SW 1271 (cell line): Measurements from ENCODE around the gene MEF2B.
"Not testable (repeated sequence)": the region's sequence is repeated elsewhere in the genome, so short reads cannot be mapped to it uniquely, and the experiment has no call there.

Source experiments
- DNase-seq, 2 experiments: peaks; one replicate each; lab custom pipeline; 2025; lab: John Stamatoyannopoulos, UW

MEF2B gene

DNA sequence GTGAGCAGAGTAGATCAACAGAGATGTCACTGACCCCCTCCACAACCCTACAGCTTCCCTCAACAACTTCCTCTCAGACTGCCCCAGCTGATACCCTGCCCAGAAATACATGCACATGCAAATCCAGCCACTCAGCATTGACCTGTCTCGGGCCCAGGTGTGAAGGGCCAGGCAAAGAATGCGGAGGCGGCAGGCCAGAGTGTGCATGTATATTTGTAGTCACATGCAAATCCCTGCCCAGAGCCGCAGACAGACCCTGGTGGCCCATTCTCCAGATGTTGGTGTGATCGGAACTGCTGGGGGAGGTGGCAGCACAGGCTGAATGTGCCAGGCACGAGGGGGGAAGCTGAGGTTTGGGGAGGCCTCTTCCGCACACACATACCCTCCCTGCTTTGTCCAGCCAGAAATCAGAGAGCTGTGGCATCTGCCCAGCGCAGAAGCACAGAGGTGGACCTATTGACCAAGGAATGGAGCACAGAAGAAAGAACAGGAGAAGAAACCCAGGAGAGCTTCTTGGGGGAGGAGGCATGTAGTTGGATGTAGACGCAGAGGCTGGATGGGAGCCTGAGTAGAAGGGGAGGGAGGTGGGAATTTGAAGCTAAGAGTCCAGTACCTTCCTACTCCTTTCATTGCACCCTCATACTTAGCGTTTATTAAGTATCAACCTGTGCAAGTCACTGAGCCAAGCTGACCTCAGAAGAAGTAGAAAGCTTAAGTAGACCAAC lies 14.4 kb downstream of the MEF2B start:
- no peak for DNase-seq

- DNase-seq, result no peak
Measured at GRCh38 chr19:19154768-19155494, 15.1 kb downstream of the MEF2B start.

DNA sequence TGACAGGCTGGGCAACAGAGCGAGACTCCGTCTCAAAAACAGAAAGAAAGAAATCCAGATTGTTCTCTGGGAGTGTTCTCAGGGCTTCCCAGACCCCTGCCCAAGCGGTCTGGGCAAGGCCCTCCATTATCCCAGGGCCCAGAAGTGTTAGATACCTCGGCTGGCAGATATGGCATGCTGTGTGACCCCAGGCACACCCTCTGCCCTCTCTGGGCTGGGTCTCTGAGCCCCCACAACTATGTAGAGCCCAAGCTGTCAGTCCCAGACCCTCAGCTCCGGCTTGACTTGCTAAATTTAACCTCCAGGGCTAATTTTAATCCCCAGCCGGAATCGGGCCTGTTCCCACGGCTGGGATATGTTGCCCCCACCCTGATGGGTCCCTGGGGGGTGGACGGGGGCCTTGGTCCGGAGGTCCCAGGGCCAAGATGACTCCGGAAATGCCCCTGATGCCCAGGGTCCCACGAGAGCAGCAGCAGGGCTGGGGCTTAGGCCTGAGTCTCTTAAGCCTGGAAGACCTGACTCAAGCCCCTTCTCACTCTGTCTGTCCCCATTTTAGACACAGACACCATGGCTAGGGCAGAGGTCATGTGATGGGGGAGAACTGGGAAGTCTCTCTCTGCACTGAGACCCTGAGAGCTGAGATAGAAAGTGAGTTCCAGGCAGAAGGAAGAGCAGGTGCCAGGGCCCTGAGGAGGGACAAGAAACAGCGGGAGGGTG lies 17.2 kb downstream of the MEF2B start:
- DNase-seq, result no peak

DNA sequence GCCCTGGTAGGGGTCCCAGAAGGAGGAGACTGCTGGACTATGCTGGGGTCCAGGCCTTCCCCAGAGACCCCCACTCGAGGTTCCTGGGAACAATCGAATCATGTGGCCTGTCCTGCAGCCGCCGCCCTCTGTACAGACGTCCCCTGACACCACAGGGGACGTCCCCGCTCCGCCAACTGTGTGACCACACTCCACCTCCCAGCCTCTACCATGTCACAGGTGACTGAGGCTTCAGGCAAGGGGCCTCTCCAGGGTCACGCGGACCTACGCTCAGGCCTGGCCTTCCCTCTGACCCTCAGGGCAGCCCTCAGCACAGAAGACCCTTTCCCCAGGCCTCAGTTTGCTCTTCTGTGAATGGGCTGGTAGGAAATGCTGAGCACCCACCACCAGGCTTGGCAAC lies 18.6 kb downstream of the MEF2B start:
- DNase-seq, result no peak

DNA sequence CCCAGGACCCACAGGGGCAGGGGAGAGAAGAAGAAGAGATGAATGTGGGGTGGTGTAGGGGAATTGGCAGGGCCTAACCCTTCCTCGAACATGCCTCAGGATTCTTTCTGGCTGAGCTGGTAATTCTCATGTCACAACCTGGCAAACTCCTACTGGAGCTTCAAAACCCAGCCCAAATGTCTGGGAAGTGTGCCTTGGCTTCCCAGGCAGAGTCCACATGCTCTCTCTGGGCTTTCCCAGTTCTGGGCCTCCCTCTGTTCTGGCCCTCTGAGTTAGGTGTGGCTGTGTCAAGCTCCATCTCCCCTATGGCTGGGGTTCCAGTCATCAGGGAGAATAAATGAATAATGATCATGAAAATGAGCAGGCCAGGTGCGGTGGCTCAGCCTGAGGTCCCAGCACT lies 20.6 kb downstream of the MEF2B start:
- no peak for DNase-seq

- not testable (repeated sequence) for DNase-seq
Measured at GRCh38 chr19:19148504-19148903, 21.6 kb downstream of the MEF2B start.

DNA sequence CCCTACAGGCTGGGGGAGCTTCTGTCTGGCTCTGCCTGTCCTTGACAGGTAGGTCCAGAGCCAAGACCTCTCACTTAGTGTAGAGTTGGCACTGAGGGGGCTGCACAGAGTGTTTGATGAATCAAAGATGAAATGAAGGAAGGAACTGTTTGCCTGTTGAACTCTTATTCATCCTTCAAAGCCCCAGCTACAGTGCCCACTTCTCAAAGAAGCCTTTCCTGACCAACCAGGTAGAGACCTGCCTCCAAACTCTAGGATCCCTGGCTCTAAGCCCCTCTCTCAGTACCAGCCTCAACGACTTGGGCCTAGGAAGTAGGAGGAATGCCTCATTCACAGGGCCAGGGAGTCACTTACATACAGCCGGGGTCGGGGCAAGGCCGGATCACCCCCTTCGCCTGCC lies 22.7 kb downstream of the MEF2B start:
- no peak for DNase-seq

DNA sequence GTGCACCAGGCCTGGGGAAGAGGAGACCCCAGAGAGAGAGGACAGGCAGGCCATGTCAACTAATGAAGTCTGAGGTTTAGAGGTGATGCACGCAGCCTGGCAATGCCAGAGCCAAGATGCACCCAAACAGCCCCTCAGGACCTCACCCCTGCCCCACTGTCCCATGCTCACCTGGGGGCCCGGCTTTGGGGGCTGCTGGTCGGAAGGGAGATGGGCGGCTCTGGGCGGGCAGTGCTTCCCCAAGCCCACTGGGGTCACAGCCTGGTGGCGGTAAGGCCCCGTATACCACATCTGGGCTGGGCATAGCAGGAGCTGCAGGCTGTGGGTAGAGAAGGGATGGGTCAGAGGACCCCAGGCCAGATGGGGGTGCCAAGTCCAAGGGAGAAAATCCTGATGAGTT lies 23.2 kb downstream of the MEF2B start:
- no peak for DNase-seq

DNA sequence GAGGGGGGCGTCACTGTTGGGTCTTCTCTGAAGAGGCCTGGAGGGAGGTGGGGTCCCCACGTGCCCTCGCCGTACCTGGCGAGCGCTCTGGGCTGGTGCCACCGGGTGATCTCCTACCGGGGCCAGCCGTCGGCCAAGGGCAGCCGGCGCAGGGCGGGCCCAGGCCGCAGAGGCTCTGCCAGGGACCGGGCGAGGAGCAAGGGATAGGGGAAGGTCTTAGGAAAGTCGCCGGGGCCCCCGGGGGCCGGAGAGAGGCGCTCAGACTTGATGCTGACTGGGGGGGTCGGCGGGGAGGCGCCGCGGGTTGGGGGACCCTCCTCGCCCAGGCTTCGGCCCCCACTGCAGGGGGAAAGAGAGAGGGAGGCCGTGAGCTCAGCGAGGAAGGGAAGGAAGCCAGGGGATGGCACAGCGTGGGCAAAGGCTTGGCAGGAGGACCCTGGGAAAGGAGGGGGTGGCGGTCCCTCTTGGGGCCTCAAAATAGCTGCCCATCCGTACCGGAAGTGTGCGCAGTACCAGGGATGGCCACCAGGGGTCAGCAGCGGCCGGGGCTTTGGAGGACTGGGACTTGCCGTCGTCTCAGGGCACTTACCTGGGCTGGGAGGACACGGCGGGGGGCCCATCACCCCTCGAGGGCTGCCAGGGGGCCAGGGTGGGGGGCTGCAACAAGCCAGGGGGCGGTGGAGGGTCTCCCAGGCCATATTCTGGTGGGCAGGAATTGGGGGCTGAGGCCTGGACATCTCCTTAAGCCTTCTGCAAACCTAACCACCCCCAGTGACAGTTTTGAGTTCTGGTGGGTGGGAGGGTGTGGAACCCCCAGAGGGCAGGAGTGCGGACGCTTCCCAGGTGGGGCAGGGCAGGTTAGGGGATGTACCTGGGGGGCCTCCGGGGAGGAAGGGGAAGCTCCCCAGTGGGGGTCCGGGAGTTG lies 24.1 kb downstream of the MEF2B start:
- DNase-seq, result peak in 1 of 2 experiments; percentile 20

DNA sequence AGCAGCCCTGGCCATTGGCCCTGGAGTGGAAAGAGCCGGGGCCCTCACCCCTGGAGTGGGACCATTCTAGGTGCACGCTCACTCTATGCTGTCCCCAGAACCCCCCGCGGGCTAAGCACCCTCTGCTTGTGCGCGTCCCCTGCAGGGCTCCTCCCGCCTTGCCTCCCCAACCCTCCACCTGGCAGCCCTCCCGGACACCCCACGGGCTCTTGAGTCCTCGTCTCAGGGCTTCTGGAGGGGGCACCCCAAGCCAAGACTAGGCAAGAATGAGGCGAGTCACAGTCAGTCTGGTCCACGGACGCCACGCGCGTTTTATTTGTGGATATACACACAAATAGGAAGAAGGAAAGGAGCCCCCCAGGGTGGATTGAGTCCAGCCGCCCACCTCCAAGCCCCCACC lies 24.8 kb downstream of the MEF2B start:
- no peak for DNase-seq

GRCh38 chr19:19142347-19142746 lies 27.7 kb downstream of the MEF2B start:
- DNase-seq, result no peak

DNA sequence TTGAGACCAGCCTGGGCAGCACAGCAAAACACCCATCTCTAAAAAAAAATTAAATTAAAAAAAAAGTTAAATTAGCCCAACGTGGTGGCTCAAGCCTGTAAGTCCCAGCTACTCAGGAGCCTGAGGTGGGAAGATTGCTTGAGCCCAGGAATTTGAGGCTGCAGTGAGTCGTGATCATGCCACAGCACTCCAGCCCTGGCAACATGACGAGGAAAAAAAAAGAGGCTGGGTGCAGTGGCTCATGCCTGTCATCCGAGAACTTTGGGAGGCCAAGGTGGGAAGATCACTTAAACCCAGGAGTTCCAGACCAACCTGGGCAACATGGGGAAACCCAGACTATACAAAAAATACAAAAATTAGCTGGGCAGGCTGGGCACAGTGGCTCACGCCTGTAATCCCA lies 29.6 kb downstream of the MEF2B start:
- DNase-seq, result no peak

GRCh38 chr19:19139876-19140229 lies 30.2 kb downstream of the MEF2B start:
- DNase-seq, result no peak

DNA sequence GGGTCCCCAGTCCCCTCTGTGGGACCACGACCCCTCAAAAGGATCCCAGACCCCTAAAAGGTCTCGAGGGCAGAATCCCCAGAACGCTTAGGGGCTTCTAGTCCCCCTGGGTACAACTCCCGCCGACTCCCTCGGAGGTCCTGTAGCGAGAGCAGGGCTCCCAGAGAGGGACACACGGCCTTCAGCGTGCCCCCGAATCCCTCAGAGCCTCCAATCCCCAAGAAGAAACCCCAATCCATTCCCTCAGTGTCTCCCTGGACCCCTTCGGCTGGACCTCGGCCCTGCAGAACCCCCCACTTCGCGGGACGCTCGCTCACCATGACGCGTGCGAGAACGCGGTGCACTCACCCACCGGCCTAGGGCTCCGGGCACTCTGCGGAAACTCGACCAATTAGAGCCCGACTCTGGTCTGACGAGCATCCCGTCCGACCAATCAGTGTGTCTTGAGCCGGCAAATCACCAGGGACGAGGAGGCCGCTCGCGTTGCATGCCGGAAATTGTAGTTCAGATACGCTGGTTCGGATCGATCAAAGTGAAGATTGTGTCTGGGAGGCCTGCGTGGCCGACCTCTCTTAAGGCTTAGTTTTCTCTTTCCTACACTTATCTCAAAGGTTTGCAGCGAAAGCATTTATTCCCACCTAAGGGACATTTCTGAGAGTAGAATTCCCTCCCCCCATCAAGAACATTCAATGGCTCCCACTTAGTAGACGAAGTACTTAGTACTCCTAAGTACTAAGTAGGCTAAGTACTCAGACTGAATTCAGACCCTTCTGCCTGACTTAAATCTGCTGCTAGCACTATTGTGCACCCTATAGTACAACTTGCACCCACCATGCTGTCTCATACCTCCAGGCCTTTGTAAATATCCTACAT lies 31.7 kb downstream of the MEF2B start, which contains the start of gene TMEM161A:
TMEM161A (minus strand) TSS at position 370 of the 873 bp plus-strand sequence; CDS start at position 320, 50 bp downstream.
- peak; percentile 95 to 96 for DNase-seq

GRCh38 chr19:19137556-19138108 lies 32.4 kb downstream of the MEF2B start:
- DNase-seq, result no peak

- not testable (repeated sequence) for DNase-seq
Measured at GRCh38 chr19:19135713-19136112, 34.4 kb downstream of the MEF2B start.

GRCh38 chr19:19134687-19135158 lies 35.3 kb downstream of the MEF2B start:
- DNase-seq, result no peak

DNA sequence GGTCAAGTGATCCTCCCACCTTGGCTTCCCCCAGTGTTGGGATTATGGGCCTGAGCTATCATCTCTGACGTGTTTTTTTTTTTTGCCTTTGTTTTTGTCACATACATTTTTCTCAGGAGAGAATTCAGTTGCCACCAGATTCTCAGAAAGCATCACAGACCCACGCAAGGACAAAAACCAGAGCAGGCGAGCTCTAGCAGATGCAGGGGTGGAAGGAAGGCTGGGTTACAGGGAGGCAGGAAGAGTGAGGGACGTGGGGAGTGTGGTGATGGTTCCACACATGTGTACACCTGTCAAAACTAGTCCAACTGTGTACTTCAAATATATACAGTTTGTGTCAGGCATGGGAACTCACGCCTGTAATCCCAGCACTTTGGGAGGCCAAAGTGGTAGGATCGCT lies 36.1 kb downstream of the MEF2B start:
- DNase-seq, result no peak

- DNase-seq, result no peak
Measured at GRCh38 chr19:19132912-19133311, 37.2 kb downstream of the MEF2B start.

GRCh38 chr19:19131989-19132388 lies 38.1 kb downstream of the MEF2B start:
- DNase-seq, result no peak
